ENCODE results near the gene PHKB.

DNA sequence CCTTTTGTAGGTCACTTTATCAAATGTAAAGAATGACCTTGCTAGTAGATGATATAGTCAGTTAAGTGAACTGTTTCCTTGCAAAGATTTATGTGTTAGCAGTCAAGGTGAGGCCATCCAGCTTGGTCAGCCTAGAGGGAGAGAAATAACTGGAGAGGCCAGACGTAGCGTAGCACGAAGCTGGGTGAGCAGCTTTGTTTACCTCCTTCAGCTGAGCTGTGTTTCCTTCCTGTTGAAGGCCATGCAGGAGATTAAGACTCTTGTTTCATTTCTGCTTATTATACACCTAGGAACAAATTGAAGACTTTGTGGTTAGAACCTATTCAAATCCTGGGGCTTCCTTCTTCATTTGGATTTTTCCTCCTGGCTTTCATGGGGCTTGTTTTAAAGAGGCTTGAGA is 267.1 kb downstream of the PHKB start:
- TF ChIP-seq POLR2AphosphoS5 (IDR thresholded peaks at IDR 0.05) = no peak
- no peak for TF ChIP-seq EP300 (IDR thresholded peaks at IDR 0.05; ENCODE audit: low read depth)
